KG1 (cell line): ENCODE data around the gene PARD6A.
A peak's percentile ranks its signal among the peaks of the same experiment; 100 is the strongest.

Source experiments
- DNase-seq: peaks from one replicate; lab custom pipeline; 2025; lab: John Stamatoyannopoulos, UW

The PARD6A gene

DNA sequence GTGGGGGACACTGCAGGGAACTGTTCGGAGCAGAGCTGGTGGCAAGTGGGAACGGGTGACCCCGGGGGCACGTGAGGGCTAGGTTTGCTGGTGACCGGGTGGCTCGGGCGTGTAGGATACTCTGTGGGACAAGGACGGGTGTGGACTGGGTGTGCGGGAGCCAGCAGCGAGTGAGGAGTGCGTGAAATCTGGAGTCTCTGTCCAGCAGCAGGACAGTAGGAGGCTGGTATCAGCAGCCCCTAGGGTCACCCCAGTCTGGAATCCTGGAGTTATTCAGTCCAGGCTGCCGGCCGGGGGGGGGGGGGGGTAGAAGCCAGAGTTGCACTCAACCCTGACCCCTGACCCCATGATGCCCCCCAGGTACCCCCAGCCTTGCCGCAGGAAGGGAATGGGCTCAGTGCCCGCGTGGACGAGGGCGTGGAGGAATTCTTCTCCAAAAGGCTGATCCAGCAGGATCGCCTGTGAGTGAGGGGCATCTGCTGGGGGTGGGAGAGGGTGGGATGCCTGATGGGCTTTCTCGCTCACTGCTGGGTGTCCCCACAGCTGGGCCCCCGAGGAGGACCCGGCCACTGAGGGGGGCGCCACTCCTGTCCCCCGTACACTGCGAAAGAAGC lies 6.9 kb upstream of the PARD6A start:
- DNase-seq, result no peak

DNA sequence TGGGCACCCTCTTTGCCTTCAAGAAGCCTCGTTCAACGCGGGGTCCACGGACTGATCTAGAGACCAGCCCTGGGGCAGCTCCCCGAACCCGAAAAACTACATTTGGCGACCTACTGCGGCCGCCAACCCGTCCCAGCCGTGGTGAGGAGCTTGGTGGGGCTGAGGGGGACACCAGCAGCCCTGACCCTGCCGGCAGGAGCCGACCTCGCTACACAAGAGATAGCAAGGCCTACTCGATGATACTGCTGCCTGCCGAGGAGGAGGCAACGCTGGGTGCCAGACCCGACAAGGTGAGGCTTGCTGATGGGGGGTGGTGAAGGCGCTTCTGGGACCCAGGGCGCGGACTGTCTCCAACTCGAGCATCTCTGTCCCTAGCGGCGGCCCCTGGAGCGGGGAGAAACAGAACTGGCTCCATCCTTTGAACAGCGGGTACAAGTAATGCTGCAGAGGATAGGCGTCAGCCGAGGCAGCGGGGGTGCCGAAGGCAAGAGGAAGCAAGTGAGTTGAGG lies 6.3 kb upstream of the PARD6A start:
- DNase-seq, result no peak

DNA sequence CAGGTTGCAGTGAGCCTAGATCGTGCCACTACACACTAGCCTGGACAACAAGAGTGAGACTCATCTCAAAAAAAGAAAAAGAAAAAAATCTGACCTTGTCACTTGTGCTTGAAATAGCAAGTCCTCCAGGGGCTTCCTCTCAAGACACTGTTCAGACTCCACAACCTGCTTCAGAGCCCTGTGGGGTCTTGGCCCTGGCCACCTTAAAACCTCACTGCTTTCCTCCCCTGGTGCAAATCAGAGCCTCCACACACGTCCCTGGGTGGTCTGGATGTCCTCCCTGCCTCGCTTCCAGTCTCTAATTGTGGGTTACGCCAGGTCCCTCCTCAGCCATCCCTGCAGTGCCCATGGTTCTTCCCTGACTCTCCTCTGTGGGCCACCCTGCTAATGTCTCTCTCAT lies 5.4 kb upstream of the PARD6A start:
- no peak for DNase-seq

DNA sequence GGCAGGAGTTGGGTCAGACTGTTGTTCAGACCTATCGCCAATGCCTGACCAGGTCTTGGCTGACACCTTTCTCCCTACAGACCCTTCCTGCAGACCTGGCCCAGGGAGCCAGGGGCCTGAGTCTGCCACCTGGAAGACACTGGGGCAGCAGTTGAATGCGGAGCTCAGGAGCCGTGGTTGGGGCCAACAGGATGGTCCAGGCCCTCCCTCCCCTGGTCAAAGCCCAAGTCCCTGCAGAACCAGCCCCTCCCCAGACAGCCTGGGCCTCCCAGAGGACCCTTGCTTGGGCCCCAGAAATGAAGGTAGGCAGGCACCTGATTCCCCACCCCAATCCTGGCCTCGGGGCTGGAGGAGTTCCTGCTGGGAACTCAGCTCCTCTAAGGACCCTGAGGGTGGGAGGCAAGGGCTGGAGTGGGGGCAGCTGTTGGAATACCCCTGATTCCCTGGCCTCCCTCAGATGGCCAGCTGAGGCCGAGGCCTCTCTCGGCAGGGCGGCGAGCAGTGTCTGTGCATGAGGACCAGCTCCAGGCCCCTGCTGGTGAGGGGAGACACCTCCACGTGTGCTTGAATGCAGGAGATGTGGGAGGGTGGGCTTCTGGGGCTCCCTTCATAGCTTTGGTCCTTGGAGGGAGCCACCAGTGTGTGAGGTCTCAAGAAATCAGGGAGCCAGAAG lies 4.3 kb upstream of the PARD6A start:
- no peak for DNase-seq

DNA sequence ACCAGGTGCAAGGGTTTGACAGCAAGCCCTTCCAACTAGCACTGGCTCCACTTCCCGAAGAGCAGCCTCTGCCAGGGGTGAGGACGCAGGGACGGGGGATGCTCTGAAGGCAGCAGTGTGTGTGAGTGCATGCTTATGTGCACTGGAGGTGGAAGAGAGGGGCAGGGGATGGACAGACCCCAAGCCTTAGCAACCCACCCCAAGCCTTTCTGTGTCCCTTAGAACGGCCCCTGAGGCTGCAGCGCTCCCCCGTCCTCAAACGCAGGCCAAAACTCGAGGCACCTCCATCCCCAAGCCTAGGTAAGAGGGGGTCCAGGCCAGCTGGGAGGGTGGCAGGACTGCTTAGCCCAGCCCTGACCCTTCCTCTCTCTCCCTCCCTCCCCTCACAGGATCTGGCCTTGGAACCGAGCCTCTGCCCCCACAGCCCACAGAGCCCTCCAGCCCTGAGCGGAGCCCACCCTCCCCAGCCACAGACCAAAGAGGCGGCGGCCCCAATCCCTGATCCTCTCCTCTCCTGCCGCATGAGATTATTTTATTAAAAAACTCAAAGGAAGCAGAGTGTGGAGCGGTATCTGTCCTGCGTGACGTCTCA lies 3.6 kb upstream of the PARD6A start:
- no peak for DNase-seq

DNA sequence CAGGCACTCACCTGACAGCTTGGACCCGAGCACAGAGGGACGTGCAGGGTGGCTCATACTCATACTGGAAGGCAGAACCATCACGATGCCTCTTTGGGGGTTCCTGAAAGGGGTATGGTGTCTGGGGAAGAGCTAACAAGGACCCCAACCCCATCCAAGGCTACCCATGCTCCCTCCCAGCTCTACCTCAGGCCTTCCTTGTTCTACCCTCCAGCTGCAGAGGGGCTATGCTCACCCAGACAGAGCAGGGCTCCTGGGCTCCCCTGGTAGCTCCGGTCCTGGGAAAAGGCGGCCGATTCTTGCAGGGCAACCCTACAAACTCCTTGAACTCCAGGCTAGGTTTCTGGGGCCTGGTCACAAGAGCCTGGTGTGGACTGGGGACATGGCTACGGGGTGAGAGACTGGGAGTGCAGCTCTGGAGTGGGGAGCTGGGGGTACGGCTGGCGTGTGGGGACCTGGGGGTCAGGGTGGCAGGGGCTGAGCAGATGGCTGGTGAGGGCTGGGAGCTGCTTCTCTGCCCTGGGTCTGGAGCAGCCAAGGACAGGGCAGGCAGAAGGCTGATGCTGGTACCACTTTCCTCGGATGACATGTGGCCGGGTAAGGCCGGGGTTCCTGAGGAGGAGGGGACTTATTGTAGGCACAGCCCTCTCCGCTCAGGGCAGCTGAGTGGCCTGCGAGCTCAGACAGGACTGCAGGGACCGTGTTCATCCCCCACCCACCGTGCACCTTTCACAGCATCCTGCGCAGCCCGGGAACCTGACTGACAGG lies 2.8 kb upstream of the PARD6A start:
- DNase-seq, result no peak

DNA sequence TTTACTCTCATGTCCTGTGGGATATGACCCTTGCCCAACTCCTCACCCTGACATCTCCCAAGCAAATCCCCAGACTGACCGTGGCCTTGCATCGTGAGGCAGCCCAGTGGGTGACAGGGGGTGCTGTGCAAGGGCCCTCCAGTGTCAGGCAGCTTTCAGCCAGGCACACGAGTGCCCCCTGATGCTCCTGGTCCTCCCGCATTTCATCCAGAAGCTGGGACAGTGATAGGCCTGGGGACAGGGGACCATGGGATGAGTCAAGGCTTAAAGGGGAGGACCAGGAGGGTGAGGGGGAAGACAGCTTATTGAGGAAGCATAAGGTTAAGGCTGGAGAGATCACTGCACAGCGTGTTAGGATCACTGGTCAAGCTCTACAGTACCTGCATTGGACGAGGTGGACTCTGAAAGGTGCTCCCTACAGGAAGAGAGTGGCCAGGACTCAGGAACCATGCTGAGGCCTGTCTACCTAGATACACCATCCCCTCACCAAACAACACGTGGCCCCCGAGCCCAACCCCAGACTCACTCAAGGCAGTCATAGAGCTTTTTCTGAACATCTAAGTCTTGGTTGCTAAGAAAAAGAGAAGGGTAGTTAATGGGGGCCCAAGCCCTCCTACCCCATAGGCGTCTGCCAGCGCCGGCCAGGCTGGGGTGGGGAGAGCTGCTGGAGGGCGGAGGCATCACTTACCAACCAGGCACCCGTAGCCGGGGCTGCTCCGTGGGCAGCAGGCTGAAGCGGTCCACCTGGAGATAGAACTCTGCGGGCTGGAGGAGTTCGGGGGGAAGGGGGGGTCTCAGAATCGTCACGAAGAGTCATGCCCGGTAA lies 1.7 kb upstream of the PARD6A start:
- no peak for DNase-seq

DNA sequence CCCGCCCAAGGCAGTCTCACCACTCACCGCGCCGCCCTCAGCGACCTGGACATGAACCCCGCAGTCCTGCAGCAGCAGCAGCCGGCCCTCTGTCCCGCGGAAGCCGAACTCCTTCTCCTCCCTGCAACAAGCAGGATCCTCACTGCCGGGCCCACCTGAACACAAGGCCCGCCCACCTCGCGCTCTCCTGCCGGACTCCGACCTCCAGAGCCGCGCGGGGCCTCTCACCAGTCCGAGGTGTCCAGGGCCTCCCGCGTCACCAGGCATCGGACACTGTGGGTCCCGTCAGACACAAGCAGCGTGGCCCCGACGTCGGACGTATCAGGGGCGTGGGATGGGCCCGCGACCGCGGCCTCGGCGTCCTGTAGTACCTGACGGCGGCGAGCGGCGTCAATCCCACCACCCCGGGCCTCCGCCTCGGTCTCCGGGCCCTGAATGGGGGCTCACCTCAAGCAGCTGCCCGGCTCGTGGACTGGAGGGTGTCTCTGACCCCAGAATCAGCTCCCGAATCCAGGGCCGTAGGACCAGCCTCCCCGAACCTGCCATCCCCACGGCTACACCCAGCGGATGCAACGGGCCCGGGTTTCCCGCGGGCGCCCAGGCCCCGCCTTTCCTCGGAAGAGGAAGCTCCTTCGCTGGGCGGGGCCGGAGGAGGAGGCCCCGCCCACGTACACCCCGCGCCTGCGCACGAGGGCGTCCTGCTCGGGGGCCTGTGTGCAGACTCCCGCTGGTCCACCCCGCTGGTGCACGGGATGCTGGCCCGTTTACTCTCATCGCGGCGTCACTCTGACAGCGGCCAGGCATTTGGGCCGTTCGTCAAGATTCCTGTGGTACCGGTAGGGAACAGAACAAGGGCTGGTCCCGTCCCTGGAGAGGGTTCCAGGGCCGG lies 841 bp upstream of the PARD6A start, which contains the start of gene ACD:
ACD (minus strand) TSS at position 586 of the 889 bp plus-strand sequence; CDS start at position 546, 40 bp downstream.
- peak; percentile 90 for DNase-seq

DNA sequence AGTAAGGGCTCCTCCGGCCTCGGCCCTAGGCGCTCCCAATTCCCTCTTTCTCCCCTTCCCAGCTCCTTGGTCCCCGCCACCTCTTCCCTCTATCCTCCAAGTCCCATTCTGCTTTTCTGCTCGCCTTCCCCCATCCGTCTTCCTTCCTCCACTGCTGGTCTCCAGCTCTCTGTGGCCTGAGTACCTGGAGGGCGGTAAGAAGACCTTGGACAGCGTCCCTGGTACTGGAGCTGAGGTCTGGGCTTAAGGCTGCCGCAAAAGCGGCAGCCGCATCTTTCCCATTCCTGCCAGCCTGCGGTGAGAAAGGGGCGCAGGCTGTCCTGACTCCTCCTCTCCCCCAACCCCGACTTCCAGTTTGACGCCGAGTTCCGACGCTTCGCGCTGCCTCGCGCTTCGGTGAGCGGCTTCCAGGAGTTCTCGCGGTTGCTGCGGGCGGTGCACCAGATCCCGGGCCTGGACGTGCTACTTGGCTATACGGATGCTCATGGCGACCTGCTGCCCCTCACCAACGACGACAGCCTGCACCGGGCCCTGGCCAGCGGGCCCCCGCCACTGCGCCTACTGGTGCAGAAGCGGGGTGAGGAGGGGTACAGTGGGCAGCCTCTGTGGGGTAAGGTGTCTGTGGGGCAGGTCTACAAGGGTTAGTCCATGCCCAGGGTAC lies 471 bp downstream of the PARD6A start:
- DNase-seq, result no peak

DNA sequence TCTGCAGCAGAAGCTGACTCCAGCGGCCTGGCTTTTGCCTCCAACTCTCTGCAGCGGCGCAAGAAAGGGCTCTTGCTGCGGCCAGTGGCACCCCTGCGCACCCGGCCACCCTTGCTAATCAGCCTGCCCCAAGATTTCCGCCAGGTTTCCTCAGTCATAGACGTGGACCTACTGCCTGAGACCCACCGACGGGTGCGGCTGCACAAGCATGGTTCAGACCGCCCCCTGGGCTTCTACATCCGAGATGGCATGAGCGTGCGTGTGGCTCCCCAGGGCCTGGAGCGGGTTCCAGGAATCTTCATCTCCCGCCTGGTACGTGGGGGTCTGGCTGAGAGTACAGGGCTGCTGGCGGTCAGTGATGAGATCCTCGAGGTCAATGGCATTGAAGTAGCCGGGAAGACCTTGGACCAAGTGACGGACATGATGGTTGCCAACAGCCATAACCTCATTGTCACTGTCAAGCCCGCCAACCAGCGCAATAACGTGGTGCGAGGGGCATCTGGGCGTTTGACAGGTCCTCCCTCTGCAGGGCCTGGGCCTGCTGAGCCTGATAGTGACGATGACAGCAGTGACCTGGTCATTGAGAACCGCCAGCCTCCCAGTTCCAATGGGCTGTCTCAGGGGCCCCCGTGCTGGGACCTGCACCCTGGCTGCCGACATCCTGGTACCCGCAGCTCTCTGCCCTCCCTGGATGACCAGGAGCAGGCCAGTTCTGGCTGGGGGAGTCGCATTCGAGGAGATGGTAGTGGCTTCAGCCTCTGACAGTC lies 1.3 kb downstream of the PARD6A start:
- DNase-seq, result no peak

DNA sequence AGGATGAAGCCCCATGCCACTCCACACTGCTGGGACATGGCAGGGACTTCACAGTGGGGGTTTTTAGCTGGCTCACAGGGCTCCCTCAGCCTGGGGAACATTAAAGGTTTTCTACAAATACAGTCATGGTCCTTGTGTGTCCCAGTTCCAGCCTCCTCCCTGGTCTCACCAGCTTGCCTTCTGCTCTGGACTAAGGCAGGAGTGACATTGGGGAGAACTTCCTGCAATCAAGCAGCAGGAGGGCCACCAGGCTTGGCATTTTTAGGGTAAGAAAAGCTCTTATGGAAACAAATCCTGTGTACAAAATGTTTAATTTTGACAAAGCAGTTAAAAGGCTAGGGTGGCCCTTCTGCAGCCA lies 1.9 kb downstream of the PARD6A start:
- DNase-seq, result no peak

DNA sequence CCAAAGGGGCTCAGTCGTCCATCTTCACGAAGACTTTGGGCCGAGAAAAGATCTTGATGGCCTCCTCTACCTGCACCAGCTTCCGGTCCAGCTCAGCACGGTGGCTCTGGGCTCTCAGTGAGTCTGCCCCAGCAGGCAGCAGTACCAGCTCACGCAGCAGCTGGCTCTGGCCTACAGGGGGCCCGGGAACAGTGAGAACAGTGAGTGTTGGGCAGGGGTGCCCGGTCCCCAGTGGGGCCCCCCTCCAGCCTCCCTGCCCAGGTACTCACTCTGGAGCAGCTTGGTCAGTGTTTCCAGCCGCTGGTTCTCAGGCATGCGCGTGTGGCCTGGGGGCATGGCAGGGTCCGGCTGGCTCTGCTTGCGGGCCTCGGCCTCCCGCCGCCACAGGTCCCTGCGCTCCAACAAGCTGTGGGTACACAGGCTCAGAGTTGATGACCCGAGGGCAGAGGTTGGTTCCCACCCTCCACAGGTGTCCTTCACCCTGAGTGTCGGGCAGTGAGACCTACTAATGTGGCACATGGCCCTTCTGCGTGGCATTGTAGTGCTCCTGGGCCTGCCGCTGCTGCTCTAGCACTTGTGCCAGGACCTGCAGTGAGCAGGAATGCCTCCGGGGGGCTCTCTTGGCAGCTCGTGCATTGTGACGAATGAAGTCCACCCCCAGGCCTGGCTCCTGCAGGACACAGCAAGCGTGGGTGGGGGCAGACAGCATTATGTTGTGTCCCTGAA lies 2.6 kb downstream of the PARD6A start:
- DNase-seq, result peak; percentile 8

DNA sequence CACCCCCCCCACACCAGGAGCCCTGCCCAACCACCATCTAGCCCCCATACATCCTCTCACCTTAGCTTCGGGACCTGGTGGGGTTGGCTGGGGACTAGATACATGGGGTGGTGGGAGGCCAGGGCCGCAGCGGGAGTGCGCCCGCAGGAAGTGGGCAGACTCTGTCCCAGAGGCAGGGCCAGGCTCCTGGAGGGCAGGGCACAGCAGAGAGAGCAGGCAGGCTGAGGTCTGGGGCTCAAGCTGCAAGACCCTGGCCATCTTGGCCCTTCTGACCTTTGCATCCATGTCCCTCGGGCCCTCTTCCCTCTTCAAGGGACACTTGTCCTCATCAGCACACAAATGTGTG lies 3.1 kb downstream of the PARD6A start:
- DNase-seq, result no peak

DNA sequence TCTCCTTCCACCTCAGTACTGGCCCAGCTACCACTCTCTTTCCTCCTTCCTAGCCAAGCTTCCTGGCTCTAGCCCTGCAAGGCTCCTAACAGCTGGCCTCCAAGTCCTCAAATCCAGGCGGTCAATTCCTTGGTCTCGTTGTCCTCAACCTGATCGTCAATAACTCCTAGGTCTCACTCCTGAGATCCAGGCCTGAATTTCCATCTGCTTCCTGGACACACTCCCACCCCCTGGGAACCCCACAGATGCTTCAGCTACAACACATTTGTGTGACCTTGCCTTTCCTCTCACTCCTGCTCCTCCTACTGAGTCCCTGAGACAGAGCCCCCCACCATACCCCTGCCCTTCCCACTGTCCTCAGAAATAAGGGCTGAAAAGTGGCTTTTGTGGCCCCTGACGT lies 3.5 kb downstream of the PARD6A start:
- no peak for DNase-seq

DNA sequence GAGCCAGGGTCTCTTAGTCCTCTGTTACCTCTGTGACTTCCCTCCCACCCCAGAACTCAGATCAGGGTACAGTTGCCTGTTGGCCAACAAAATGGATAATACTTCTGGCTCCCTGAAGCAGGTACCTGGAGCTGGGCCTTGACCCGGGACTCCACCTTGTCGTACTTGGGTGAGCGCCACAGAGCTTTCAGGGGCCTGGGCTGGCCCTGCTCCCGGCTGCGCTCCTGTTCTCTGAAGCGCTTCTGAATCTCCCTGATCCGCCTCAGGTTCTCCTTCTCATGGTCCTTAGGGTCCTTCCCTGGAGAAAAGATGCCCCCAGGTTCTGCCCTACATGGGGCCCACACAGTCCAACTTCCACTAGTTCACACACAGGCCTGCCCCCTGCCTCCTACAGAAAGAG lies 4.1 kb downstream of the PARD6A start:
- DNase-seq, result no peak

DNA sequence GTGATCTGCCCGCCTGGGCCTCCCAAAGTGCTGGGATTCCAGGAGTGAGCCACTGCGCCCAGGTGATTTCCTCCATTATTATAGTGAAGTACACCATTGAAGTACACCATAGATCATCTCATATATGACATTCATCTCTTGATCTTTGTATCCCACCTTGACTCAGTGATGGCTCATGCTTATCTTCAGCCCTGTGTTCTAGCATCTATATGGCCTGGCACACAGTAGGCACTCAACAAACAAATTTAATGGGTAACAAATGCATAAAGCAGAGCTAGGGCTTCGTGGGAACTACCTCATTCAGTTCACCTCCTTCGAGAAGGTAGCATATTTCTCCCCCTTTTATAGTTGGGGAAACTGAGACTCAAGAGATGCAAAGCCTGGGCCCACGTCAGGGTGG lies 4.8 kb downstream of the PARD6A start:
- no peak for DNase-seq

DNA sequence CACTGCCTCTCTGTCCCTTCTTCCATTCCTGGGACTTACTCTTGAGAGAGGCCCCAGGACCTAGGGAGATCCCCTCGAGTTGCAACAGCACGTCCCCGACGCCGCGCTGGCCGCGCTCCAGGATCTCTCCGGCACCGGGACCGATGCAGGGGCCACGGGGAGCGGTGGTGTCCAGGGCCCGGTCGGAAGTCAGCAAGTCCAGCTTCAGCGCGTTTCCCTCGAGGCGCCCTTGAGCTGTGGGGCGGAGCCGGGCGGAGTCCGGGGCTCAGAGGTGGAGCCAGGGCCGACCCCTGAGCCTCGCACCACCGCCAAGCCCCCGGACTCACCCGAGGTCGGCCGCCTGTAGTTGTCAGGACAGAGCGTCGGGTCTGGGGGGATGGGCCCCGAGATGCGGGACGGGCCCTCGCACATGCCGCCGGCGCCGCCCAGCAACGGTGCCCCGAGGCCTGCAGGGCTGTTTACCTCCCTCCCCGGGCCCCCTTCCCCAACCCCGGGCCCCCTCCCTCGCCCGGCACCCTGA lies 5.3 kb downstream of the PARD6A start:
- DNase-seq, result no peak

DNA sequence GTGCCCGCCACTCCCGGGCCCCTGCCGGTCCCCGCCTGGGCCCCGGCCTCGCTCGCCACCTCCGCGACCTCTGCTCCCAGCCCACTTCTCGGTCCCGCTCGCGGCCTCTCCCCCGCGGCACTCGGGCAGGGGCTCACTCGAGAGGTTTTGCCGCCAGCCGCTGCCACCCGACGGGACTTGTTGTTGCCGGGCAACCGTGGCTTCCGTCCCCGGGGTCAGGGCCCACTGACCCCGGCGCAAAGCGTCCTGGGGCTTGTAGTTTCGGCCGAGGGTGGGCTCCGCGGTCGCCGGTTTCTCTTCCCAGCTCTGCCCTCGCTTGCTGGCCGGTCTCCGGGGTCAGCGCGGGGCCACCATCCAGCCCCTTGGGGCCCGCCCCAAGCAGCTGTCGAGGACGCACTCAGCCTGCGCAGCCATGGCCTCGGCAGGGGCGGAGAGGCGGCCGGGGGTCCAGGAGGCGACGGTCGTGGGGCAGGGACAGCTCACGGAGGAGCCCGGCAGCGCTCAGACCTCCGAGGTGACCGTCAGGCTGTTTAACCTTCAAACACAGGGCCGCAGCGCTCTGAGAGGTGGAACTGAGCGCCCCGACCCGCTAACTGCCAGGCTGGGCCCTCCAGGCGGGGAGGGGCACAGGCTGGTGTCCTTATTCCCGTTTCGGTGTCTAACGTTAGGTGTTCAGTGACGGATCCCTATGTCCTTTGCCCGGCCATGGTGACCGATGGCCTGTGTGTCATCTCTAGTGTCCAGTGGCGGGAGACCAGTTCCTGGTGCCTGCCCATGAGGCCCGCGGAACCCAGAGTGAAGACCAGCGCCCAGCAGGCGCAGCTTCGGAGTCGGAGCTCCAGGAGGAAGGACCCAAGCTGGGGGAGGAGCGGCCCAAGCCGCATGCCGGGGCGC lies 6.0 kb downstream of the PARD6A start, which contains the start of the genes C16orf86 and ENKD1:
C16orf86 (plus strand) TSS at position 256 of the 894 bp plus-strand sequence; CDS start at position 413, 157 bp downstream.
ENKD1 (minus strand) TSS at position 192 of the 894 bp plus-strand sequence. CDS start 308 bp downstream, outside the sequence.
- DNase-seq, result no peak
